ENCODE measurements around the gene TCL1A. TPM values are rescaled to one million over a fixed set of nuclear protein-coding genes. Genes with fewer than 3 reads are reported as not detected.

The TCL1A gene
- total RNA-seq, 1 donor from 2014 or later = not detected

DNA sequence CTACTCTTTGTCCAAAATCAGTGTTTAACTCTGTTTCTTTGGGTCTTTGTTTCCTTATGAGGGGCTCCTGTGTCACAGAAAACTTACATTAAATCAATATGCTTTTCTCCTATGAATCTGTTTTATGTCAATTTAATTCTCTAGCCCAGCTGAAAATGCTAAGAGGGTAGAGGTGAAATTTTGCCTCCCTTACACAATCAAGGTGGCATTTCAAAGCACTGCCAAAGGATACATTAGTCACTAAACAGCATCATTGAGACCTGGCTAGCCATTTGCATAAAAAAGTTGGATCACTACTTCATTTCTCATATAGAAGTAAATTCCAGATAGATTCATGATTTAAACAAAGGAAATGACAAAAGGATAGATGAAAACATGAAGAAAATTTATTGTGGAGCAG lies 15.6 kb downstream of the TCL1A start:
- no peak overlapping the region for H3K4me3 ChIP-seq (ENCODE audit: low read depth, low read length)
- DNase-seq (ENCODE audit: low read depth) = no peak
- TF ChIP-seq, protein P1, sequence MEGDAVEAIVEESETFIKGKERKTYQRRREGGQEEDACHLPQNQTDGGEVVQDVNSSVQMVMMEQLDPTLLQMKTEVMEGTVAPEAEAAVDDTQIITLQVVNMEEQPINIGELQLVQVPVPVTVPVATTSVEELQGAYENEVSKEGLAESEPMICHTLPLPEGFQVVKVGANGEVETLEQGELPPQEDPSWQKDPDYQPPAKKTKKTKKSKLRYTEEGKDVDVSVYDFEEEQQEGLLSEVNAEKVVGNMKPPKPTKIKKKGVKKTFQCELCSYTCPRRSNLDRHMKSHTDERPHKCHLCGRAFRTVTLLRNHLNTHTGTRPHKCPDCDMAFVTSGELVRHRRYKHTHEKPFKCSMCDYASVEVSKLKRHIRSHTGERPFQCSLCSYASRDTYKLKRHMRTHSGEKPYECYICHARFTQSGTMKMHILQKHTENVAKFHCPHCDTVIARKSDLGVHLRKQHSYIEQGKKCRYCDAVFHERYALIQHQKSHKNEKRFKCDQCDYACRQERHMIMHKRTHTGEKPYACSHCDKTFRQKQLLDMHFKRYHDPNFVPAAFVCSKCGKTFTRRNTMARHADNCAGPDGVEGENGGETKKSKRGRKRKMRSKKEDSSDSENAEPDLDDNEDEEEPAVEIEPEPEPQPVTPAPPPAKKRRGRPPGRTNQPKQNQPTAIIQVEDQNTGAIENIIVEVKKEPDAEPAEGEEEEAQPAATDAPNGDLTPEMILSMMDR (conservative IDR thresholded peaks at IDR 0.05; ENCODE audit: low read depth, low read length) = no peak

DNA sequence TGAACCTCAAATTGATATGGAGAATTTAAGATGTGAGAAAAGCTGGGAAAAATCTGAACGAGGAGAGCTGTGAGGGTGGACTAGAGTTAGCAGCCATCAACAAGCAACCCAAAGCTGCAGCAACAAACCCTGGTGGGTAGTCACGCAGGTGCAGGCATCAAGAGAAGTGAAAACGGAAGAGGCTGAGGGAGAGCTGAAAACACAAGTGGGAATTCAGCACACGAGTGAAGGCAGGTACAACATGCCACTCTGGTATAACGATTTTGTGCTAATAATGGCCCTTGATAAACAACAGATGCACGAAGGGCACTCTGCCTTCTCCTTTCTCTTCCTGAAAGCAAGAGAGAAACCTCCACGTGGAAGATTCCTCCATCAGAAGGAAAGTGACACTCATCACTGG lies 16.2 kb downstream of the TCL1A start:
- no peak for DNase-seq (ENCODE audit: low read depth)
- no peak overlapping the region for H3K4me3 ChIP-seq (ENCODE audit: low read depth, low read length)
- TF ChIP-seq, protein P1 (conservative IDR thresholded peaks at IDR 0.05; ENCODE audit: low read depth, low read length) = no peak

DNA sequence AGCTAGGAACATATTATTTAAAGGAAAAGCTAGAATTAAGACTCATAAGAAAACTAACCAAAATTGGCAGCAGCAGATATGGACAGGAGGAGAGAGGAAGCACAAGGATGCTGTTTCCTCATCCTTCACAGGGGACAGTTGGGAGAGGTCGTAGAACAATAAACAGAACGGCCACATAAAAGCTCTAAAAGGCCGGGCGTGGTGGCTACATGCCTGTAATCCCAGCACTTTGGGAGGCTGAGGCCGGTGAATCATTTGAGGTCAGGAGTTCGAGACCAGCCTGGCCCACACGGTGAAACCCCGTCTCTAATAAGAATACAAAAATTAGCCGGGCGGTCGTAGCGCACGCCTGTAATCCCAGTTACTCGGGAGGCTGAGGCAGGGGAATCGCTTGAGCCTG lies 17.2 kb downstream of the TCL1A start:
- TF ChIP-seq, protein P1 (conservative IDR thresholded peaks at IDR 0.05; ENCODE audit: low read depth, low read length) = no peak
- H3K4me3 ChIP-seq (ENCODE audit: low read depth, low read length) = no peak overlapping the region
- no peak for DNase-seq (ENCODE audit: low read depth)

DNA sequence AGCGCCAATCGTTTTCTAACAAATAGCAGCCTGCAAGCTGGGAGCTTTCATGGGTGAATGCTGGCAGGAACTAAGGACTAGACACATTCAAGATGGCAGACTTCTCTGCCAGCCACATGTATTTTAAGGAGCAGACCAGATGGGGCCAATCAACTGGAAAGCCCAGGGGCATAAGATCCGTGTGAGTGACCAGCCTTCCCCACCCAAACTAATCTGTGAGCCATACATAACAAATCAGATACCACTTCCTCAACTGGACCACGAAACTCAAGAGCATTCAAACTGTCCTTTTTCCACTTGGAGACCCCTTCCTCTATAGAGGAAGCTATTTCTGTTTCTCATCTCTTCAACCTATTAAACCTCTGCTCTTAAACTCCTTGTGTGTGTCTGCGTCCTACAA lies 18.0 kb downstream of the TCL1A start:
- DNase-seq (ENCODE audit: low read depth) = no peak
- no peak overlapping the region for H3K4me3 ChIP-seq (ENCODE audit: low read depth, low read length)
- TF ChIP-seq, protein P1 (conservative IDR thresholded peaks at IDR 0.05; ENCODE audit: low read depth, low read length) = no peak

DNA sequence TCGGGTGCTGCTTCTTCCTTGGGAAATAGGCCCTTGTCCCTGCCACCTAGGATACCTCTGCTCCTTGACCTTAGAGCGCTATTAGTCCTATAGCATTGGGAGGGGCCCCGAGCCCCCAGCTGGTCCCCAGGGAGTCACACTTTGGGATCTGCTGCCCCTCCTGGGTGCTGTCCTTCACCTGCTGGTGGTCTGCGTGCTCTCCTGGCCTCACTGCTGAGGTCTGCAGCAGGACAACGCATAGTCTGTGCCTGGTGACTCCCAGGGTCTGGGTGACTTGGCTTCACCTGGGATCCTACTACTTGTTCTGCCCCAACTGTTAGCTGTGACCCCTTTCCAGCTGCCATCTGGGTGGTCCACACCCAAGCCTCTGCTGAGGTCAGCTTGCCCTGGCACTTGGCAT lies 18.9 kb downstream of the TCL1A start:
- no peak for DNase-seq (ENCODE audit: low read depth)
- no peak overlapping the region for H3K4me3 ChIP-seq (ENCODE audit: low read depth, low read length)
- TF ChIP-seq, protein P1 (conservative IDR thresholded peaks at IDR 0.05; ENCODE audit: low read depth, low read length) = no peak

DNA sequence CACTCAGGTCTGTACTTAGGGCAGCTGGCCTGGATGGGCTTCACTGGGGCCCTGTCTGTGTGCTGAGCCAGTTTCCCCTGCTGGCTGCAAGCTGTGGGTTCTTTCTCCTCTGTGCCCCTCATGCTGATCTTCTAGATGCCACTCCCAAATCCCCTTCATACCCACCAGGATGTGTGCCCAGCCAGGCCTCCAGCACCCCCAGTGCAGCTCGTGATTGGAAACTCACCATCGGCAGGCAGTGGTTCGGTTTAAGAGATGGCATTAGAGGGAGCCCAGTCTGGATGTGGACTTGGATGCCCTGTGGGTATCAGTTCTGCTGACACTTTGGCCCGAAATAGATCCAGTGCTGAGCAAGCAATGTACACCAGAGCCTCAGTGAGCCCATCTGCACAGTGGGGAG lies 21.8 kb downstream of the TCL1A start:
- H3K4me3 ChIP-seq (ENCODE audit: low read depth, low read length) = no peak overlapping the region
- TF ChIP-seq, protein P1 (conservative IDR thresholded peaks at IDR 0.05; ENCODE audit: low read depth, low read length) = no peak
- DNase-seq (ENCODE audit: low read depth) = no peak

DNA sequence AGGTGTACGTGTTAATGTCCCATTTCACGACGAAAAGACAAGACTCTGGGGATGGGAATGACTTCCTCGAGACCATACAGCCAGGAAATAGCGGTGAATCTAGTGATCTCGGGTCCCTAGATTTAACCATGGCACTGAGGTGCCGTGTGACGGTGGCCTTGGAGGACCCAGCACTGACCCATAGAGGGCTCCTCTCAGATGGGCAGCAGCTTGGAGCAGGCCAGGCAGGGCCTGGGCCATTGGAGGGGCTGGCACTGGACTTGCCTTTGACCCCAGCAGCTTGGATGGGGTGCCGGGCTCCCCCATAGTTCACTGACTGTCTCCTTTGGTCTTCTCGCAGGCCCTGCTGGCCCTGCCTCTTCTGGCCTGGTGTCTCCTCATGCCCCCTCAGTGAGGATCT lies 22.3 kb downstream of the TCL1A start:
- no peak for DNase-seq (ENCODE audit: low read depth)
- H3K4me3 ChIP-seq (ENCODE audit: low read depth, low read length) = no peak overlapping the region
- TF ChIP-seq, protein P1 (conservative IDR thresholded peaks at IDR 0.05; ENCODE audit: low read depth, low read length) = no peak
